HUES48 (cell line): ENCODE measurements around the gene MYH6.

ENCODE experiments used
- H3K27ac ChIP-seq: one replicate; pipeline ENCODE4 v1.7.0; 2013; ENCODE audit warnings: low read depth, low read length, inconsistent platforms
- H3K27me3 ChIP-seq: 2 replicates; pipeline ENCODE4 v1.6.1; 2013; ENCODE audit warnings: mild to moderate bottlenecking, low read length; ENCODE audit not compliant: control insufficient read depth, insufficient read depth
- H3K36me3 ChIP-seq: 2 replicates; pipeline ENCODE4 v1.6.1; 2013; ENCODE audit warnings: low read length; ENCODE audit not compliant: control insufficient read depth, insufficient read depth
- H3K4me1 ChIP-seq: 2 replicates; pipeline ENCODE4 v1.6.1; 2013; ENCODE audit warnings: mild to moderate bottlenecking, low read length; ENCODE audit not compliant: control insufficient read depth, insufficient read depth
- H3K4me3 ChIP-seq: 2 replicates; pipeline ENCODE4 v1.5.1; 2013; ENCODE audit warnings: mild to moderate bottlenecking, low read depth, low read length
- H3K9ac ChIP-seq: 2 replicates; pipeline ENCODE4 v1.6.1; 2013; ENCODE audit warnings: mild to moderate bottlenecking, low read depth, low read length, moderate library complexity
- H3K9me3 ChIP-seq: 2 replicates; pipeline ENCODE4 v1.6.1; 2013; ENCODE audit warnings: low read length; ENCODE audit not compliant: control insufficient read depth, insufficient read depth

The MYH6 gene

GRCh38 chr14:23381871-23382270, 26.2 kb downstream of the MYH6 start:
- H3K27ac ChIP-seq, result no peak overlapping the region
- no peaks in the 10 kb centered on the region for H3K36me3 ChIP-seq
- H3K27me3 ChIP-seq, result peaks cover 16% of the 10 kb centered on the region
- H3K9me3 ChIP-seq, result no peaks in the 10 kb centered on the region
- H3K4me1 ChIP-seq, result no peaks in the 10 kb centered on the region
- no peak overlapping the region for H3K4me3 ChIP-seq
- H3K9ac ChIP-seq, result no peak overlapping the region

GRCh38 chr14:23380976-23381375, 27.1 kb downstream of the MYH6 start:
- H3K27ac ChIP-seq, result no peak overlapping the region
- no peaks in the 10 kb centered on the region for H3K36me3 ChIP-seq
- H3K4me1 ChIP-seq, result no peaks in the 10 kb centered on the region
- no peak overlapping the region for H3K9ac ChIP-seq
- H3K27me3 ChIP-seq, result peaks cover 16% of the 10 kb centered on the region
- no peak overlapping the region for H3K4me3 ChIP-seq
- no peaks in the 10 kb centered on the region for H3K9me3 ChIP-seq

GRCh38 chr14:23380197-23380914, 27.7 kb downstream of the MYH6 start:
- no peak overlapping the region for H3K4me3 ChIP-seq

GRCh38 chr14:23379366-23380196, 28.5 kb downstream of the MYH6 start:
- Histone ChIP-seq H3K9ac (no peak overlapping the region), H3K27me3 (peaks cover 16% of the 10 kb centered on the region), H3K9me3 (no peaks in the 10 kb centered on the region)

More at GRCh38 chr14:23380197-23380914, 27.7 kb downstream of the MYH6 start:
- H3K4me1 ChIP-seq, result no peaks in the 10 kb centered on the region
- no peak overlapping the region for H3K9ac ChIP-seq
- H3K27ac ChIP-seq, result no peak overlapping the region
- H3K9me3 ChIP-seq, result no peaks in the 10 kb centered on the region
- H3K27me3 ChIP-seq, result peaks cover 16% of the 10 kb centered on the region
- no peaks in the 10 kb centered on the region for H3K36me3 ChIP-seq

GRCh38 chr14:23378612-23379220, 29.4 kb downstream of the MYH6 start:
- no peak overlapping the region for H3K4me3 ChIP-seq
- H3K4me1 ChIP-seq, result no peaks in the 10 kb centered on the region
- H3K36me3 ChIP-seq, result no peaks in the 10 kb centered on the region
- H3K9me3 ChIP-seq, result no peaks in the 10 kb centered on the region
- H3K27me3 ChIP-seq, result peaks cover 16% of the 10 kb centered on the region
- no peak overlapping the region for H3K9ac ChIP-seq
- H3K27ac ChIP-seq, result no peak overlapping the region

More at GRCh38 chr14:23379366-23380196, 28.5 kb downstream of the MYH6 start:
- Histone ChIP-seq H3K36me3 (no peaks in the 10 kb centered on the region), H3K4me3 (no peak overlapping the region), H3K4me1 (no peaks in the 10 kb centered on the region), H3K27ac (no peak overlapping the region)

GRCh38 chr14:23377573-23378563, 30.2 kb downstream of the MYH6 start:
- Histone ChIP-seq H3K9me3 (no peaks in the 10 kb centered on the region), H3K9ac (no peak overlapping the region), H3K27ac (no peak overlapping the region), H3K27me3 (peaks cover 16% of the 10 kb centered on the region), H3K4me3 (no peak overlapping the region), H3K4me1 (no peaks in the 10 kb centered on the region), H3K36me3 (no peaks in the 10 kb centered on the region)

GRCh38 chr14:23377198-23377550, 30.9 kb downstream of the MYH6 start:
- H3K9ac ChIP-seq, result no peak overlapping the region
- H3K4me3 ChIP-seq, result no peak overlapping the region
- H3K9me3 ChIP-seq, result no peaks in the 10 kb centered on the region
- H3K27ac ChIP-seq, result no peak overlapping the region
- peaks cover 16% of the 10 kb centered on the region for H3K27me3 ChIP-seq
- H3K36me3 ChIP-seq, result no peaks in the 10 kb centered on the region
- H3K4me1 ChIP-seq, result no peaks in the 10 kb centered on the region

GRCh38 chr14:23376482-23377197, 31.4 kb downstream of the MYH6 start, which contains the start of gene CMTM5:
Gene CMTM5 (plus strand): TSS chr14:23377046. CDS start chr14:23377252, 206 bp downstream.
- H3K4me1 ChIP-seq, result no peaks in the 10 kb centered on the region
- no peak within 1 kb of the TSS for H3K27ac ChIP-seq
- no peaks in the 10 kb centered on the region for H3K36me3 ChIP-seq
- H3K9me3 ChIP-seq, result no peaks in the 10 kb centered on the region
- H3K27me3 ChIP-seq, result peaks cover 16% of the 10 kb centered on the region
- no peak within 1 kb of the TSS for H3K9ac ChIP-seq
- peak within 1 kb of the TSS; percentile 21; the same call in 1 of the 2 replicates for H3K4me3 ChIP-seq

- no peak overlapping the region for H3K27ac ChIP-seq
Observed at GRCh38 chr14:23375527-23376251, 32.4 kb downstream of the MYH6 start.

More at GRCh38 chr14:23375527-23376251, 32.4 kb downstream of the MYH6 start:
- no peaks in the 10 kb centered on the region for H3K4me1 ChIP-seq
- H3K27me3 ChIP-seq, result peaks cover 22% of the 10 kb centered on the region
- no peaks in the 10 kb centered on the region for H3K36me3 ChIP-seq
- no peak overlapping the region for H3K4me3 ChIP-seq
- no peak overlapping the region for H3K9ac ChIP-seq
- H3K9me3 ChIP-seq, result no peaks in the 10 kb centered on the region
